ENCODE results near the gene TMEFF2.

TMEFF2 gene

GRCh38 chr2:192073878-192074277 is 120.9 kb downstream of the TMEFF2 start:
- TF ChIP-seq, protein P1, sequence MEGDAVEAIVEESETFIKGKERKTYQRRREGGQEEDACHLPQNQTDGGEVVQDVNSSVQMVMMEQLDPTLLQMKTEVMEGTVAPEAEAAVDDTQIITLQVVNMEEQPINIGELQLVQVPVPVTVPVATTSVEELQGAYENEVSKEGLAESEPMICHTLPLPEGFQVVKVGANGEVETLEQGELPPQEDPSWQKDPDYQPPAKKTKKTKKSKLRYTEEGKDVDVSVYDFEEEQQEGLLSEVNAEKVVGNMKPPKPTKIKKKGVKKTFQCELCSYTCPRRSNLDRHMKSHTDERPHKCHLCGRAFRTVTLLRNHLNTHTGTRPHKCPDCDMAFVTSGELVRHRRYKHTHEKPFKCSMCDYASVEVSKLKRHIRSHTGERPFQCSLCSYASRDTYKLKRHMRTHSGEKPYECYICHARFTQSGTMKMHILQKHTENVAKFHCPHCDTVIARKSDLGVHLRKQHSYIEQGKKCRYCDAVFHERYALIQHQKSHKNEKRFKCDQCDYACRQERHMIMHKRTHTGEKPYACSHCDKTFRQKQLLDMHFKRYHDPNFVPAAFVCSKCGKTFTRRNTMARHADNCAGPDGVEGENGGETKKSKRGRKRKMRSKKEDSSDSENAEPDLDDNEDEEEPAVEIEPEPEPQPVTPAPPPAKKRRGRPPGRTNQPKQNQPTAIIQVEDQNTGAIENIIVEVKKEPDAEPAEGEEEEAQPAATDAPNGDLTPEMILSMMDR (IDR thresholded peaks at IDR 0.05), result no peak
- H3K4me3 ChIP-seq (ENCODE audit: low read depth, low read length), result no peak overlapping the region
- no peaks in the 10 kb centered on the region for H3K36me3 ChIP-seq (ENCODE audit: control insufficient read depth, insufficient read depth, low read length)
- no peaks in the 10 kb centered on the region for H3K4me1 ChIP-seq
- H3K9ac ChIP-seq, result no peak overlapping the region
- H3K9me3 ChIP-seq (ENCODE audit: control insufficient read depth, low read length), result no peaks in the 10 kb centered on the region
- H3K27me3 ChIP-seq (ENCODE audit: control insufficient read depth, insufficient read depth, low read length), result no peaks in the 10 kb centered on the region
- H3K4me2 ChIP-seq (ENCODE audit: low read length), result no peak overlapping the region
- no peak overlapping the region for H2AFZ ChIP-seq
- no peaks in the 10 kb centered on the region for H3K79me2 ChIP-seq
- H3K27ac ChIP-seq, result no peak overlapping the region

DNA sequence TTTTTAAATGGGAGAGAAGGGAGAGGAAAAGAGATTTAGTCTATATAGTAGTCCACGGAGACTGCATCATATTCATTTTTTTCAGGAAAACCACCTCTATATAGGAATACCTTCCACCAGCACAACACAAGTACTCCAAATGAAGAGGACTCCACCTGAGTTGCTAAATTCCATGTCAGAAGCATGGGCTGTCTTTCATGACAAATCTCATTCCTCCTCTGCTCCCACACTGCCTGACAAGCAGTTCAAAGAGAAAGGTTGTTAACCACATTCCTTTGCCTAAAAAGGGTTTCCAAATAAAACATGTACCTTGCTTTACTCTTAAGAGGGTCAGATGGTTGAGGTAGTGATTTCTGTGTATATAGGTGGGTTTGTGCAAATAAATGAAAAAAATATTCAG is 122.0 kb downstream of the TMEFF2 start:
- Histone ChIP-seq H3K4me3 (ENCODE audit: low read depth, low read length) (no peak overlapping the region), H3K9me3 (ENCODE audit: control insufficient read depth, low read length) (no peaks in the 10 kb centered on the region), H3K9ac (no peak overlapping the region), H3K27me3 (ENCODE audit: control insufficient read depth, insufficient read depth, low read length) (no peaks in the 10 kb centered on the region), H3K4me1 (no peaks in the 10 kb centered on the region), H3K4me2 (ENCODE audit: low read length) (no peak overlapping the region), H2AFZ (no peak overlapping the region), H3K79me2 (no peaks in the 10 kb centered on the region), H3K27ac (no peak overlapping the region), H3K36me3 (ENCODE audit: control insufficient read depth, insufficient read depth, low read length) (no peaks in the 10 kb centered on the region)
- TF ChIP-seq, protein P1 (IDR thresholded peaks at IDR 0.05), result no peak

DNA sequence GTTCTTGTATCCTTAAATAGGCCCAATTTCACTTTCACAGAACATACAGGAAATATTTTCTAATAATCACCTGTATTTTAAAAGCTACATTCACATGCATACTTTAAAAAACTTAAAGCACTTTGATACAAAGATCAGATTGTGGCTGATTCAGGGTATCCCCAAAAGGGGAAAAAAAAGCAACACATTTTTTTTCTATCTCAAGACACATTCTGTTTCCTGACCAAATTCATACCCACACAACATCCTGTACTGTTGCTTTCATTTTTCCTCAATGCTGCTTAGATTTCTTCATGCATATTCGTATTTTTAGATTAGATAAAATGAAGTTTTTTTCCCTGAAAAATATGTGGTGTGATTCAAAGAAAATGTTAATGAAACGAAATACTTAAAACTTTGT is 122.5 kb downstream of the TMEFF2 start:
- no peak overlapping the region for H3K4me2 ChIP-seq (ENCODE audit: low read length)
- no peak overlapping the region for H3K27ac ChIP-seq
- no peaks in the 10 kb centered on the region for H3K79me2 ChIP-seq
- TF ChIP-seq, protein P1 (IDR thresholded peaks at IDR 0.05), result no peak
- H3K36me3 ChIP-seq (ENCODE audit: control insufficient read depth, insufficient read depth, low read length), result no peaks in the 10 kb centered on the region
- H3K4me1 ChIP-seq, result no peaks in the 10 kb centered on the region
- H3K4me3 ChIP-seq (ENCODE audit: low read depth, low read length), result no peak overlapping the region
- no peaks in the 10 kb centered on the region for H3K27me3 ChIP-seq (ENCODE audit: control insufficient read depth, insufficient read depth, low read length)
- no peak overlapping the region for H3K9ac ChIP-seq
- no peak overlapping the region for H2AFZ ChIP-seq
- H3K9me3 ChIP-seq (ENCODE audit: control insufficient read depth, low read length), result no peaks in the 10 kb centered on the region

DNA sequence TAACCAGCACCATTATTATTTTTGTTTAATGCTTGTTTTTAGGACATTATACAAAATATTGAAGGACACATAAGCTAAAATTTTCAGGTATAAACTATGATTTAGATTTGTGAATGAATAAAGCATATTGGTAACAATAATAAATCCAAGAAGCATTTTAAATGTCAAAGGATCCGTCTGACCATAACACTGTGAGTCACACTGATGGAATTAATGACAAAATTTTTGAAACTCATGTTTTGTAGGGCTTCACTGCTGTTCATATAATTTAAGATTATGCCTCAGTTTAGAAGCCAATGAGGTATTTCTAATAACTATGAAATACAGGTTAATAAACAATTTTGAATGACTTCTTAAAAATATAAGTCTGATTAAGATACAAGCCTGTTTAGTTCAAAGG is 124.6 kb downstream of the TMEFF2 start:
- no peak overlapping the region for H2AFZ ChIP-seq
- H3K27ac ChIP-seq, result no peak overlapping the region
- H3K9me3 ChIP-seq (ENCODE audit: control insufficient read depth, low read length), result no peaks in the 10 kb centered on the region
- H3K9ac ChIP-seq, result no peak overlapping the region
- no peak overlapping the region for H3K4me3 ChIP-seq (ENCODE audit: low read depth, low read length)
- no peaks in the 10 kb centered on the region for H3K79me2 ChIP-seq
- TF ChIP-seq, protein P1 (IDR thresholded peaks at IDR 0.05), result no peak
- no peaks in the 10 kb centered on the region for H3K36me3 ChIP-seq (ENCODE audit: control insufficient read depth, insufficient read depth, low read length)
- H3K4me2 ChIP-seq (ENCODE audit: low read length), result no peak overlapping the region
- H3K27me3 ChIP-seq (ENCODE audit: control insufficient read depth, insufficient read depth, low read length), result no peaks in the 10 kb centered on the region
- no peaks in the 10 kb centered on the region for H3K4me1 ChIP-seq

DNA sequence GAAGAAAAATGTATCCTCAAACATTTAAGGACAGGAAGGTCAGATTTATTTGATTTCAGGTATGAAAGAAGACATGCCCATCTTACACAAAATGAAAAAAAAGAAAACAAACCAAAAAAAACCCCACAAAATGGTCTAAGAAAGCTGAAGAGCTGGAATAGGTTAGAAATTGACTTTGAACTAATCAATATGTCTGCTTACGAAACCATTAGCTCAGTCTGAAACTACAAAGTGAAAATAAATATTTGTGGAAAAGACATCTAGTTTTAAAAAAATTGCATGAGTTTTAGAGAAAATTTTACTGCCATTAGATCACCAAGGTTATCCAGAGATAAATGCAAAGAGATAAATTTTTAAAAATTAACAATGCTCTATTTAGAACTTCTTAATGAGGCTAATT is 125.3 kb downstream of the TMEFF2 start:
- Histone ChIP-seq H3K4me2 (ENCODE audit: low read length) (no peak overlapping the region), H3K36me3 (ENCODE audit: control insufficient read depth, insufficient read depth, low read length) (no peaks in the 10 kb centered on the region), H3K9me3 (ENCODE audit: control insufficient read depth, low read length) (no peaks in the 10 kb centered on the region), H3K4me3 (ENCODE audit: low read depth, low read length) (no peak overlapping the region), H3K4me1 (no peaks in the 10 kb centered on the region), H3K27ac (no peak overlapping the region), H3K9ac (no peak overlapping the region), H2AFZ (no peak overlapping the region), H3K27me3 (ENCODE audit: control insufficient read depth, insufficient read depth, low read length) (no peaks in the 10 kb centered on the region), H3K79me2 (no peaks in the 10 kb centered on the region)
- TF ChIP-seq, protein P1 (IDR thresholded peaks at IDR 0.05), result no peak
